SK-N-MC (cell line): ENCODE measurements around the gene GMPS.

ENCODE experiments used
- EZH2 ChIP-seq: fragments of 200-600 bp; sonication (generic); IDR thresholded peaks from one replicate; pipeline ENCODE4 v1.6.1; 2017; ENCODE audit warnings: antibody characterized with exemption
- POLR2AphosphoS5 ChIP-seq: IDR thresholded peaks from 2 replicates; pipeline ENCODE4 v1.6.1; 2012; ENCODE audit warnings: mild to moderate bottlenecking, low read depth, low read length, borderline replicate concordance

DNA sequence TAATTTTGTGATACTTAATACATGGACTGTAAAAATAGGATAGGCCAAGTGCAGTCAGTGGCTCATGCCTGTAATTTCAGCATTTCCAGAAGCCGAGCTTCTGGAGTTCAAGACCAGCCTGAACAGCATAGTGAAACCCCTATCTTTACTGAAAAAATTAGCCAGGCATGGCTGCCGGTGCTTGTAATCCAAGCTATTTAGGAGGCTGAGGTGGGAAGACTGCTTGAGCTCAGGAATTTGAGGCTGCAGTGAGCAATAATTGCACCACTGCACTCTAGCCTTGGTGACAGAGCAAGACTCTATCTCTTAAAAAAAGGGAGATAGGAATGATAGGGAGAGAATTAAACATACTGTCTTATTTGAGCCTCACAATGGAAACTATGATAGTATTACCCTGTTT, 51.0 kb downstream of the GMPS start:
- TF ChIP-seq POLR2AphosphoS5 (no peak), EZH2 (no peak)
